ENCODE measurements around the gene LNX2.
A peak's percentile ranks its signal among the peaks of the same experiment; 100 is the strongest.

The LNX2 gene

GRCh38 chr13:27536361-27537101 is 83.8 kb downstream of the LNX2 start:
- TF ChIP-seq CTCF (conservative IDR thresholded peaks at IDR 0.05) = no peak
- no peak overlapping the region for H3K27ac ChIP-seq

GRCh38 chr13:27535546-27535945 is 84.8 kb downstream of the LNX2 start:
- TF ChIP-seq CTCF (conservative IDR thresholded peaks at IDR 0.05) = peak; percentile 32
- H3K27ac ChIP-seq = peak overlapping the region; percentile 10; the same call in 1 of the 2 replicates

- H3K27ac ChIP-seq = peak overlapping the region; percentile 10
- TF ChIP-seq CTCF (conservative IDR thresholded peaks at IDR 0.05) = no peak
Measured at GRCh38 chr13:27534981-27535380, 85.3 kb downstream of the LNX2 start.

- H3K27ac ChIP-seq = peak overlapping the region; percentile 10
- no peak for TF ChIP-seq CTCF (conservative IDR thresholded peaks at IDR 0.05)
Measured at GRCh38 chr13:27534108-27534980, 86.0 kb downstream of the LNX2 start.

GRCh38 chr13:27533155-27533643 is 87.1 kb downstream of the LNX2 start:
- H3K27ac ChIP-seq = peak overlapping the region; percentile 50
- TF ChIP-seq CTCF (conservative IDR thresholded peaks at IDR 0.05) = peak; percentile 98

- no peak for TF ChIP-seq CTCF (conservative IDR thresholded peaks at IDR 0.05)
Measured at GRCh38 chr13:27528908-27529307, 91.4 kb downstream of the LNX2 start.

GRCh38 chr13:27526516-27526915 is 93.8 kb downstream of the LNX2 start:
- no peak overlapping the region for H3K27ac ChIP-seq
- TF ChIP-seq CTCF (conservative IDR thresholded peaks at IDR 0.05) = no peak

More at GRCh38 chr13:27528908-27529307, 91.4 kb downstream of the LNX2 start:
- H3K27ac ChIP-seq = no peak overlapping the region
